ENCODE measurements around the gene LNX1.

GRCh38 chr4:53599632-53600031, 8.3 kb upstream of the LNX1 start:
- TF ChIP-seq CTCF (conservative IDR thresholded peaks at IDR 0.05): no peak
- TF ChIP-seq ZFX (IDR thresholded peaks at IDR 0.05): no peak

Measured in C4-2B (cell line).